Measurements from ENCODE around the gene PPAT. TPM values are rescaled to one million over a fixed set of nuclear protein-coding genes. Genes with fewer than 3 reads are reported as not detected.
"Not testable (repeated sequence)": the region's sequence is repeated elsewhere in the genome, so short reads cannot be mapped to it uniquely, and the experiment has no call there.

The PPAT gene
- total RNA-seq, 2 donors from 2014 or later, result 7.0 to 12.2 TPM

- no peak for DNase-seq (ENCODE audit: low spot score)
- 68% methylated on average over 10 of the region's 10 CpGs for WGBS
- peaks cover 3% of the 10 kb centered on the region for H3K4me1 ChIP-seq (replicated peaks)
- intact Hi-C loops (cut with DNase I), result loop anchor here (5.0 kb wide), 1 partner anchor 33 kb away; no protein-coding TSS in a partner anchor
- H3K4me3 ChIP-seq, result peak overlapping the region in 1 of 2 donors; percentile 2
- no peaks in the 10 kb centered on the region for H3K36me3 ChIP-seq
- no peaks in the 10 kb centered on the region for H3K9me3 ChIP-seq
- no peak overlapping the region for H3K27ac ChIP-seq
- no peaks in the 10 kb centered on the region for H3K27me3 ChIP-seq (replicated peaks; ENCODE audit: insufficient read depth)
- TF ChIP-seq POLR2AphosphoS5 (IDR thresholded peaks at IDR 0.05), result no peak
- no peak for TF ChIP-seq POLR2A (IDR thresholded peaks at IDR 0.05)
- TF ChIP-seq CTCF (IDR thresholded peaks at IDR 0.05), result no peak
Measured at GRCh38 chr4:56465599-56466295, 30.3 kb upstream of the PPAT start.

- no peak for TF ChIP-seq POLR2A (IDR thresholded peaks at IDR 0.05)
- DNase-seq (ENCODE audit: low spot score), result no peak
- Histone ChIP-seq H3K27ac (no peak overlapping the region), H3K27me3 (replicated peaks; ENCODE audit: insufficient read depth) (no peaks in the 10 kb centered on the region), H3K4me3 (no peak overlapping the region), H3K9me3 (no peaks in the 10 kb centered on the region), H3K36me3 (no peaks in the 10 kb centered on the region), H3K4me1 (replicated peaks) (peaks cover 3% of the 10 kb centered on the region)
- WGBS, result 70% methylated on average over 3 of the region's 3 CpGs
- intact Hi-C loops (cut with DNase I), result no loop called here
Measured at GRCh38 chr4:56464581-56464980, 29.2 kb upstream of the PPAT start.

- no peak for DNase-seq (ENCODE audit: low spot score)
- no peak overlapping the region for H3K4me3 ChIP-seq
- peaks cover 3% of the 10 kb centered on the region for H3K4me1 ChIP-seq (replicated peaks)
- no peaks in the 10 kb centered on the region for H3K27me3 ChIP-seq (replicated peaks; ENCODE audit: insufficient read depth)
- H3K9me3 ChIP-seq, result no peaks in the 10 kb centered on the region
- H3K36me3 ChIP-seq, result no peaks in the 10 kb centered on the region
- intact Hi-C loops (cut with DNase I), result no loop called here
- TF ChIP-seq CTCF (IDR thresholded peaks at IDR 0.05) (no peak), POLR2AphosphoS5 (IDR thresholded peaks at IDR 0.05) (no peak), POLR2A (IDR thresholded peaks at IDR 0.05) (no peak)
- H3K27ac ChIP-seq, result no peak overlapping the region
- WGBS, result 90% methylated on average over 5 of the region's 5 CpGs
Measured at GRCh38 chr4:56463711-56464110, 28.3 kb upstream of the PPAT start.

GRCh38 chr4:56462157-56462556 lies 26.7 kb upstream of the PPAT start:
- Histone ChIP-seq H3K9me3 (no peaks in the 10 kb centered on the region), H3K27me3 (replicated peaks; ENCODE audit: insufficient read depth) (no peaks in the 10 kb centered on the region), H3K27ac (no peak overlapping the region), H3K4me1 (replicated peaks) (no peaks in the 10 kb centered on the region), H3K36me3 (no peaks in the 10 kb centered on the region), H3K4me3 (no peak overlapping the region)
- intact Hi-C loops (cut with DNase I), result no loop called here
- TF ChIP-seq POLR2A (IDR thresholded peaks at IDR 0.05), result no peak
- DNase-seq (ENCODE audit: low spot score), result no peak

- Histone ChIP-seq H3K27ac (no peak overlapping the region), H3K9me3 (no peaks in the 10 kb centered on the region), H3K4me1 (replicated peaks) (no peaks in the 10 kb centered on the region), H3K4me3 (no peak overlapping the region), H3K27me3 (replicated peaks; ENCODE audit: insufficient read depth) (no peaks in the 10 kb centered on the region), H3K36me3 (no peaks in the 10 kb centered on the region)
- DNase-seq (ENCODE audit: low spot score), result no peak
- intact Hi-C loops (cut with DNase I), result no loop called here
- 77% methylated on average over 3 of the region's 3 CpGs for WGBS
- no peak for TF ChIP-seq CTCF (IDR thresholded peaks at IDR 0.05)
- TF ChIP-seq POLR2A (IDR thresholded peaks at IDR 0.05), result no peak
- no peak for TF ChIP-seq POLR2AphosphoS5 (IDR thresholded peaks at IDR 0.05)
Measured at GRCh38 chr4:56460085-56460484, 24.7 kb upstream of the PPAT start.

GRCh38 chr4:56450342-56450741 lies 14.9 kb upstream of the PPAT start:
- intact Hi-C loops (cut with DNase I), result no loop called here
- Histone ChIP-seq H3K27ac (no peak overlapping the region), H3K4me1 (replicated peaks) (no peaks in the 10 kb centered on the region), H3K36me3 (peaks cover 0 to 3% of the 10 kb centered on the region in 2 donors), H3K4me3 (no peak overlapping the region), H3K9me3 (no peaks in the 10 kb centered on the region), H3K27me3 (replicated peaks; ENCODE audit: insufficient read depth) (no peaks in the 10 kb centered on the region)
- no peak for DNase-seq (ENCODE audit: low spot score)
- TF ChIP-seq POLR2A (IDR thresholded peaks at IDR 0.05), result no peak
- no peak for TF ChIP-seq CTCF (IDR thresholded peaks at IDR 0.05)
- no peak for TF ChIP-seq POLR2AphosphoS5 (IDR thresholded peaks at IDR 0.05)
- 96% methylated on average over 1 of the region's 1 CpG for WGBS

- H3K4me3 ChIP-seq; H3K27ac ChIP-seq; H3K9me3 ChIP-seq; H3K27me3 ChIP-seq (replicated peaks; ENCODE audit: insufficient read depth); DNase-seq (ENCODE audit: low spot score); intact Hi-C loops (cut with DNase I); H3K4me1 ChIP-seq (replicated peaks); H3K36me3 ChIP-seq: not testable (repeated sequence)
- 93% methylated on average over 4 of the region's 4 CpGs for WGBS
Measured at GRCh38 chr4:56449475-56449874, 14.1 kb upstream of the PPAT start.

Data from prostate gland (tissue), 2 donors.